Loucy (cell line): ENCODE data around the gene RFTN2.

Source experiments
- CTCF ChIP-seq: fragments of 200-600 bp; sonication (generic); conservative IDR thresholded peaks from 2 replicates; pipeline ENCODE4 v1.5.1; 2014; ENCODE audit warnings: mild to moderate bottlenecking, antibody characterized with exemption, low read length
- EZH2phosphoT487 ChIP-seq: fragments of 200-600 bp; IDR thresholded peaks from 2 replicates; pipeline ENCODE4 v1.6.1; 2018; ENCODE audit warnings: antibody characterized with exemption, mild to moderate bottlenecking, moderate library complexity, borderline replicate concordance

- TF ChIP-seq CTCF (no peak), EZH2phosphoT487 (no peak)
Measured at GRCh38 chr2:197666277-197666676, 9.1 kb downstream of the RFTN2 start.
